Activated T-helper 2 cell treated with anti-CD3 and anti-CD28 coated beads, Interferon-gamma antibody, Interleukin-2, Interleukin-4, amounts not matched to agents 10 μg/mL and 5 μg/mL and 100 μg/mL, durations not matched to agents 14 hours and 24 hours and 36 hours (primary cell): ENCODE measurements around the gene TJP3. TPM values are rescaled to one million over a fixed set of nuclear protein-coding genes. Genes with fewer than 3 reads are reported as not detected.

Source experiments
- DNase-seq: peaks from one replicate; pipeline ENCODE4 v3.0.0; 2021; ENCODE audit warnings: low spot score
- H3K27ac Mint-ChIP-seq: one replicate; pipeline ENCODE4 v1.8.0; 2021; ENCODE audit warnings: mixed read lengths
- H3K27me3 Mint-ChIP-seq: one replicate; pipeline ENCODE4 v1.8.0; 2021; ENCODE audit warnings: low read depth, mixed read lengths
- H3K36me3 Mint-ChIP-seq: one replicate; pipeline ENCODE4 v1.8.0; 2021; ENCODE audit warnings: low read depth, mixed read lengths
- H3K4me1 Mint-ChIP-seq: one replicate; pipeline ENCODE4 v1.8.0; 2021; ENCODE audit warnings: low read depth, mixed read lengths
- H3K4me3 Mint-ChIP-seq: one replicate; pipeline ENCODE4 v1.8.0; 2021; ENCODE audit warnings: low read depth, mild to moderate bottlenecking, moderate library complexity, mixed read lengths
- H3K9me3 Mint-ChIP-seq: one replicate; pipeline ENCODE4 v1.8.0; 2021; ENCODE audit warnings: mixed read lengths
- intact Hi-C: fragments of 100-400 bp; cut with micrococcal nuclease; formaldehyde crosslinking; loops from one replicate; pipeline ENCODE4 v1.15.1; 2023
- total RNA-seq: library from RNA; stranded (reverse); gene quantifications from 2 replicates; pipeline ENCODE4 v1.2.3, GENCODE V29; 2022

The TJP3 gene
- total RNA-seq, 1 donor from 2014 or later, result 0.41 TPM

- Mint-ChIP-seq H3K4me1 (no peaks in the 10 kb centered on the region), H3K27me3 (no peaks in the 10 kb centered on the region), H3K36me3 (peaks cover 26% of the 10 kb centered on the region), H3K27ac (no peak overlapping the region), H3K9me3 (peaks cover 15% of the 10 kb centered on the region), H3K4me3 (no peak overlapping the region)
- intact Hi-C loops, result no loop called here
- no peak for DNase-seq
These were observed 70.9 kb downstream of the TJP3 start for GRCh38 chr19:3778899-3779723.

- intact Hi-C loops, result no loop called here
- H3K9me3 Mint-ChIP-seq, result peaks cover 15% of the 10 kb centered on the region
- no peak overlapping the region for H3K4me3 Mint-ChIP-seq
- no peak overlapping the region for H3K27ac Mint-ChIP-seq
- peaks cover 4% of the 10 kb centered on the region for H3K27me3 Mint-ChIP-seq
- H3K36me3 Mint-ChIP-seq, result peaks cover 30% of the 10 kb centered on the region
- peaks cover 3% of the 10 kb centered on the region for H3K4me1 Mint-ChIP-seq
- no peak for DNase-seq
These were observed 72.7 kb downstream of the TJP3 start for GRCh38 chr19:3780786-3781304.

- peaks cover 3% of the 10 kb centered on the region for H3K4me1 Mint-ChIP-seq
- peaks cover 30% of the 10 kb centered on the region for H3K36me3 Mint-ChIP-seq
- H3K27ac Mint-ChIP-seq, result no peak overlapping the region
- DNase-seq, result no peak
- intact Hi-C loops, result no loop called here
- no peak overlapping the region for H3K4me3 Mint-ChIP-seq
- peaks cover 4% of the 10 kb centered on the region for H3K27me3 Mint-ChIP-seq
- H3K9me3 Mint-ChIP-seq, result peaks cover 15% of the 10 kb centered on the region
These were observed 73.4 kb downstream of the TJP3 start for GRCh38 chr19:3781603-3782002.

- Mint-ChIP-seq H3K27me3 (peaks cover 4% of the 10 kb centered on the region), H3K9me3 (peaks cover 15% of the 10 kb centered on the region), H3K36me3 (peaks cover 30% of the 10 kb centered on the region), H3K4me1 (peaks cover 3% of the 10 kb centered on the region), H3K4me3 (no peak overlapping the region), H3K27ac (no peak overlapping the region)
- intact Hi-C loops, result no loop called here
- DNase-seq, result no peak
These were observed 74.1 kb downstream of the TJP3 start for GRCh38 chr19:3782330-3782729.

GRCh38 chr19:3782903-3783302 lies 74.7 kb downstream of the TJP3 start:
- Mint-ChIP-seq H3K27ac (no peak overlapping the region), H3K4me3 (no peak overlapping the region), H3K36me3 (peaks cover 30% of the 10 kb centered on the region), H3K4me1 (peaks cover 3% of the 10 kb centered on the region), H3K27me3 (peaks cover 4% of the 10 kb centered on the region), H3K9me3 (peaks cover 15% of the 10 kb centered on the region)
- intact Hi-C loops, result no loop called here
- DNase-seq, result no peak

GRCh38 chr19:3783660-3784584 lies 75.7 kb downstream of the TJP3 start:
- H3K9me3 Mint-ChIP-seq, result peaks cover 15% of the 10 kb centered on the region
- intact Hi-C loops, result no loop called here
- H3K27me3 Mint-ChIP-seq, result peaks cover 4% of the 10 kb centered on the region
- no peak overlapping the region for H3K27ac Mint-ChIP-seq
- peaks cover 30% of the 10 kb centered on the region for H3K36me3 Mint-ChIP-seq
- peaks cover 5% of the 10 kb centered on the region for H3K4me1 Mint-ChIP-seq
- peak overlapping the region; percentile 71 for H3K4me3 Mint-ChIP-seq
- no peak for DNase-seq

- peaks cover 30% of the 10 kb centered on the region for H3K36me3 Mint-ChIP-seq
- H3K4me3 Mint-ChIP-seq, result peak overlapping the region; percentile 79
- H3K27ac Mint-ChIP-seq, result peak overlapping the region; percentile 50
- H3K27me3 Mint-ChIP-seq, result peaks cover 4% of the 10 kb centered on the region
- peaks cover 15% of the 10 kb centered on the region for H3K9me3 Mint-ChIP-seq
- intact Hi-C loops, result loop anchor here (5.0 kb wide), 1 partner anchor 37 kb away; no protein-coding TSS in a partner anchor
- no peak for DNase-seq
- peaks cover 7% of the 10 kb centered on the region for H3K4me1 Mint-ChIP-seq
These were observed 76.6 kb downstream of the TJP3 start for GRCh38 chr19:3784607-3785450.

GRCh38 chr19:3785451-3785937 lies 77.3 kb downstream of the TJP3 start:
- intact Hi-C loops, result loop anchor here (5.0 kb wide), 1 partner anchor 37 kb away; no protein-coding TSS in a partner anchor
- Mint-ChIP-seq H3K27me3 (peaks cover 4% of the 10 kb centered on the region), H3K4me3 (peak overlapping the region; percentile 79), H3K27ac (no peak overlapping the region), H3K9me3 (peaks cover 15% of the 10 kb centered on the region), H3K4me1 (peaks cover 7% of the 10 kb centered on the region), H3K36me3 (peaks cover 30% of the 10 kb centered on the region)
- no peak for DNase-seq

- Mint-ChIP-seq H3K4me1 (peaks cover 7% of the 10 kb centered on the region), H3K4me3 (peak within 1 kb of the TSS; percentile 79), H3K36me3 (peaks cover 26% of the 10 kb centered on the region), H3K27me3 (peaks cover 4% of the 10 kb centered on the region), H3K9me3 (peaks cover 15% of the 10 kb centered on the region), H3K27ac (no peak within 1 kb of the TSS)
- no peak for DNase-seq
- intact Hi-C loops, result loop anchor here (5.0 kb wide), 1 partner anchor 36 kb away; no protein-coding TSS in a partner anchor
These were observed 78.0 kb downstream of the TJP3 start, which contains the start of gene MATK for GRCh38 chr19:3785938-3786824. MATK (minus strand) TSS chr19:3786381; CDS start chr19:3785135, 1,246 bp downstream.

- H3K9me3 Mint-ChIP-seq, result no peaks in the 10 kb centered on the region
- peaks cover 7% of the 10 kb centered on the region for H3K4me1 Mint-ChIP-seq
- H3K27ac Mint-ChIP-seq, result no peak overlapping the region
- no peak overlapping the region for H3K4me3 Mint-ChIP-seq
- intact Hi-C loops, result loop anchor here (5.0 kb wide), 1 partner anchor 33 kb away; no protein-coding TSS in a partner anchor
- H3K36me3 Mint-ChIP-seq, result peaks cover 4% of the 10 kb centered on the region
- peaks cover 4% of the 10 kb centered on the region for H3K27me3 Mint-ChIP-seq
- DNase-seq, result no peak
These were observed 81.0 kb downstream of the TJP3 start for GRCh38 chr19:3788996-3789778.
